SK-N-SH treated with all-trans-retinoic acid at 6 μM for 48 hours (cell line): ENCODE results near the gene TBC1D9B.
A peak's percentile ranks its signal among the peaks of the same experiment; 100 is the strongest.

ENCODE experiments used
- ATAC-seq: fragments of 200-7000 bp; cut with Tn5 transposase; 3 replicates; pipeline ENCODE4 v1.9.1; 2020; ENCODE audit warnings: mild to moderate bottlenecking, moderate library complexity
- ARNTL ChIP-seq: fragments of 450-650 bp; formaldehyde crosslinking; IDR thresholded peaks from 2 replicates; pipeline ENCODE4 v1.5.0; 2020; ENCODE audit warnings: low read depth, mild to moderate bottlenecking, moderate library complexity, borderline replicate concordance
- BACH2 ChIP-seq: fragments of 250-450 bp; sonication (Bioruptor Pico); IDR thresholded peaks from 2 replicates; pipeline ENCODE4 v1.9.0; 2021; ENCODE audit warnings: mild to moderate bottlenecking, borderline replicate concordance
- CSDC2 ChIP-seq: fragments of 250-450 bp; sonication (Bioruptor Pico); IDR thresholded peaks from 2 replicates; pipeline ENCODE4 v1.5.0; 2020; ENCODE audit warnings: mild to moderate bottlenecking, moderate library complexity
- ESRRG ChIP-seq: fragments of 250-450 bp; sonication (Bioruptor Pico); IDR thresholded peaks from 2 replicates; pipeline ENCODE4 v1.6.1; 2021; ENCODE audit warnings: mild to moderate bottlenecking
- GLIS3 ChIP-seq: fragments of 250-450 bp; sonication (Bioruptor Pico); IDR thresholded peaks from 2 replicates; pipeline ENCODE4 v1.5.0; 2020; ENCODE audit warnings: mild to moderate bottlenecking, moderate library complexity
- ISL1 ChIP-seq: fragments of 250-450 bp; sonication (Bioruptor Pico); IDR thresholded peaks from 2 replicates; pipeline ENCODE4 v2.1.2; 2022; ENCODE audit warnings: mild to moderate bottlenecking, moderate library complexity
- OSR1 ChIP-seq: fragments of 250-450 bp; sonication (Bioruptor Pico); IDR thresholded peaks from 2 replicates; pipeline ENCODE4 v1.8.0; 2022; ENCODE audit warnings: moderate library complexity, mild to moderate bottlenecking, inconsistent platforms
- RARB ChIP-seq: fragments of 250-450 bp; sonication (Bioruptor Pico); IDR thresholded peaks from 2 replicates; pipeline ENCODE4 v1.8.0; 2021; ENCODE audit warnings: mild to moderate bottlenecking, moderate library complexity
- SNAI2 ChIP-seq: fragments of 250-450 bp; sonication (Bioruptor Pico); IDR thresholded peaks from 2 replicates; pipeline ENCODE4 v1.5.0; 2020; ENCODE audit warnings: mild to moderate bottlenecking, moderate library complexity
- TCF4 ChIP-seq: fragments of 250-450 bp; sonication (Bioruptor Pico); IDR thresholded peaks from 2 replicates; pipeline ENCODE4 v1.8.0; 2021; ENCODE audit warnings: mild to moderate bottlenecking, moderate library complexity, borderline replicate concordance
- TOX ChIP-seq: fragments of 250-450 bp; sonication (Bioruptor Pico); IDR thresholded peaks from 2 replicates; pipeline ENCODE4 v1.8.0; 2021; ENCODE audit warnings: mild to moderate bottlenecking, moderate library complexity, borderline replicate concordance
- ZC3H10 ChIP-seq: fragments of 250-450 bp; sonication (Bioruptor Pico); IDR thresholded peaks from 2 replicates; pipeline ENCODE4 v1.5.1; 2021; ENCODE audit warnings: mild to moderate bottlenecking, moderate library complexity
- ZFP3 ChIP-seq: fragments of 250-450 bp; sonication (Bioruptor Pico); IDR thresholded peaks from 2 replicates; pipeline ENCODE4 v1.5.0; 2020; ENCODE audit warnings: mild to moderate bottlenecking, moderate library complexity
- ZNF565 ChIP-seq: fragments of 450-650 bp; formaldehyde crosslinking; conservative IDR thresholded peaks from 2 replicates; pipeline ENCODE4 v1.5.0; 2020; ENCODE audit warnings: low read depth, mild to moderate bottlenecking, moderate library complexity
- ZNF70 ChIP-seq: fragments of 450-650 bp; formaldehyde crosslinking; IDR thresholded peaks from 2 replicates; pipeline ENCODE4 v1.5.0; 2020; ENCODE audit warnings: mild to moderate bottlenecking, moderate library complexity
- ZNF8 ChIP-seq: fragments of 450-650 bp; formaldehyde crosslinking; IDR thresholded peaks from 2 replicates; pipeline ENCODE4 v1.5.0; 2020; ENCODE audit warnings: mild to moderate bottlenecking, moderate library complexity
- TF ChIP-seq, protein P1 (sequence below): fragments of 250-450 bp; sonication (Bioruptor Pico); IDR thresholded peaks from 2 replicates; pipeline ENCODE4 v1.5.1; 2020; ENCODE audit warnings: low read depth, mild to moderate bottlenecking, moderate library complexity
- TF ChIP-seq, protein P2 (sequence below): fragments of 250-450 bp; sonication (Bioruptor Pico); IDR thresholded peaks from 2 replicates; pipeline ENCODE4 v1.8.0; 2020; ENCODE audit warnings: mild to moderate bottlenecking, moderate library complexity, borderline replicate concordance
- TF ChIP-seq, protein P3 (sequence below): fragments of 250-450 bp; sonication (Bioruptor Pico); IDR thresholded peaks from 2 replicates; pipeline ENCODE4 v1.8.0; 2021; ENCODE audit warnings: low read depth, mild to moderate bottlenecking, moderate library complexity, borderline replicate concordance
- TF ChIP-seq, protein P4 (sequence below): fragments of 250-450 bp; sonication (Bioruptor Pico); IDR thresholded peaks from 2 replicates; pipeline ENCODE4 v1.5.0; 2020; ENCODE audit warnings: mild to moderate bottlenecking, moderate library complexity

Gene TBC1D9B

DNA sequence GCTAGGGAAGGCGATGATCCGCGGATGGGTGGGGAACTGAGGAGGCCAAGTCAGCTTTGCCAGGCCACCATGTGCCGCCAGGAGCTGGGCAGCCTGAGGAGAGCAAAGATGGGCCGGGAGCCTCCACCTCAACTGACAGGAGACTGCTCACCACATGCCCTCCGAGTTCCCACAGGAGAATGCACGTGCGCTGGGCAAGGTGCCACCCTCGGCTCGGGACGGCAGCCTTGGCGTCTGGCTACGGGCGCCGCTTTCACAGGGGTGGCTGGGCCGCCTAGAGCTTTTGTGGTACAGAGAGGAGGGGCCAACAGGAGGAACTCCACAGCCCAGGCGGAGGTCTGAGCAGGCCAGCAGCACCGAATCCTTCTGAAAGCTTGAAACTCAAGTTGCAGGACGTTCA is 5.3 kb upstream of the TBC1D9B start:
- no peak for TF ChIP-seq CSDC2 (CRISPR knock-in tag)
- no peak for ATAC-seq

DNA sequence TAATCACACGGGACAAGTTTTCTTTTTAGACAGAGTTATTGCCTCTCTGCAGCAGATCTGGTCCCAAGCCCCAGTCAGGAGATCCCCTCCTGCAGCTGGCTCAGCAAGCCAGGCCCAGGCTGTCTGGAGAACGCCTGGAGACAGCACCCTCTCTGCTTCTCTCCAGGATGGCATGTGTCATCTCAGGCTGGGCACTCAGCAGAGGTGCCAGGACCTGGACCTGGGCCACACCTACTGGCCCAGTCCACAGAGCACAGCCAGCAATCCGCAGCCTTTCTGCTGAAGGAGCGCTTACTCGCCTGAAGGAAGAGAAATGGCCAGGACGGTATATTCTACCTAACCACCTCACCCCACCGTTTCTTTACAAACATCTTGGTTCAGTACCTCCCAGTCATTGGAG is 4.7 kb upstream of the TBC1D9B start:
- no peak for ATAC-seq
- TF ChIP-seq ESRRG (no peak), ISL1 (CRISPR knock-in tag) (no peak), OSR1 (CRISPR knock-in tag) (no peak)
- TF ChIP-seq, protein P1, sequence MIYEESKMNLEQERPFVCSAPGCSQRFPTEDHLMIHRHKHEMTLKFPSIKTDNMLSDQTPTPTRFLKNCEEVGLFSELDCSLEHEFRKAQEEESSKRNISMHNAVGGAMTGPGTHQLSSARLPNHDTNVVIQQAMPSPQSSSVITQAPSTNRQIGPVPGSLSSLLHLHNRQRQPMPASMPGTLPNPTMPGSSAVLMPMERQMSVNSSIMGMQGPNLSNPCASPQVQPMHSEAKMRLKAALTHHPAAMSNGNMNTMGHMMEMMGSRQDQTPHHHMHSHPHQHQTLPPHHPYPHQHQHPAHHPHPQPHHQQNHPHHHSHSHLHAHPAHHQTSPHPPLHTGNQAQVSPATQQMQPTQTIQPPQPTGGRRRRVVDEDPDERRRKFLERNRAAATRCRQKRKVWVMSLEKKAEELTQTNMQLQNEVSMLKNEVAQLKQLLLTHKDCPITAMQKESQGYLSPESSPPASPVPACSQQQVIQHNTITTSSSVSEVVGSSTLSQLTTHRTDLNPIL (CRISPR knock-in tag): no peak

DNA sequence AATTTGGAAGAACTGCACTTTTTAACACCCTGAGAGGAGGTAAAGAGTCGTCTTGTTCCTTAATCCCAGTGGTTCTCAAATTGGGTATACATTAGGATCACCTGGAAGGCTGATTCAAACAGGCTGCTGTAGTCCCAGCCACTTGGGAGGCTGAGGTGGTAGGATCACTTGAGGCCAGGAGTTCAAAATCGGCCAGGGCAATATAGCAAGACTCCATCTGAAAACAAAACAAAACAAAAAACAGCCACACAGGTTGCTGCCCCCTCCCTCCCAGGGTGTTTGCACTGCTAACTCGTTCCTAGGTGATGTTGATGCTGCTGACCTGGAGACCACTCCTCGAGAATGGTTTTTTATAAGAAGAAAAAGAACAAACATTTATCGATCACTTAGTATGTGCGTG is 1.5 kb upstream of the TBC1D9B start:
- TF ChIP-seq, protein P2, sequence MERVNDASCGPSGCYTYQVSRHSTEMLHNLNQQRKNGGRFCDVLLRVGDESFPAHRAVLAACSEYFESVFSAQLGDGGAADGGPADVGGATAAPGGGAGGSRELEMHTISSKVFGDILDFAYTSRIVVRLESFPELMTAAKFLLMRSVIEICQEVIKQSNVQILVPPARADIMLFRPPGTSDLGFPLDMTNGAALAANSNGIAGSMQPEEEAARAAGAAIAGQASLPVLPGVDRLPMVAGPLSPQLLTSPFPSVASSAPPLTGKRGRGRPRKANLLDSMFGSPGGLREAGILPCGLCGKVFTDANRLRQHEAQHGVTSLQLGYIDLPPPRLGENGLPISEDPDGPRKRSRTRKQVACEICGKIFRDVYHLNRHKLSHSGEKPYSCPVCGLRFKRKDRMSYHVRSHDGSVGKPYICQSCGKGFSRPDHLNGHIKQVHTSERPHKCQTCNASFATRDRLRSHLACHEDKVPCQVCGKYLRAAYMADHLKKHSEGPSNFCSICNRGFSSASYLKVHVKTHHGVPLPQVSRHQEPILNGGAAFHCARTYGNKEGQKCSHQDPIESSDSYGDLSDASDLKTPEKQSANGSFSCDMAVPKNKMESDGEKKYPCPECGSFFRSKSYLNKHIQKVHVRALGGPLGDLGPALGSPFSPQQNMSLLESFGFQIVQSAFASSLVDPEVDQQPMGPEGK: no peak
- TF ChIP-seq BACH2 (CRISPR knock-in tag) (no peak), SNAI2 (no peak), OSR1 (CRISPR knock-in tag) (no peak), TOX (no peak), TCF4 (no peak), ARNTL (CRISPR knock-in tag) (no peak), ZC3H10 (CRISPR knock-in tag) (no peak), RARB (no peak)
- ATAC-seq: no peak

DNA sequence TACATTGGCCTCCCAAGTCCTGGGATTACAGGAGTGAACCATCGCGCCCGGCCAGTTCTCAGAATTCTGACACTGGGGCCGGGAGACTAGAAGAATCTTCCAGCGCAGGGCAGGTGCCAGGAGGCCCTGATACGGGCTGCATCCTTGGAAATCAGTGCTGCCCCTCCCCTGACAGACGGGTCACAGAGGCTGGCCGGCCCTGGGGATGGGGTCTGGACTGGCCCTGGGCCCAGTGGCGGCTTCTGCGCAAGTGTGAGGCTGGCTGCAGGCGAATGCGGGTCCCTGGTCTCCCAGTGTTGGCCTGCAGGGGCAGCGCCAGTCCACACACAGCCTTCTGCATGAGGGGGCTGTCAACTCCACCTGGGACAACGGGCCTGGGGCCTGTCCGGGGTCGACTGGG is 831 bp upstream of the TBC1D9B start:
- ATAC-seq: peak; percentile 15; the same call in 2 of the 3 replicates
- no peak for TF ChIP-seq RARB
- TF ChIP-seq ZC3H10 (CRISPR knock-in tag): no peak
- TF ChIP-seq, protein P1 (CRISPR knock-in tag): no peak
- TF ChIP-seq ESRRG: no peak
- TF ChIP-seq GLIS3 (CRISPR knock-in tag): no peak
- no peak for TF ChIP-seq ZNF8 (CRISPR knock-in tag)
- no peak for TF ChIP-seq TCF4
- no peak for TF ChIP-seq TOX
- TF ChIP-seq ARNTL (CRISPR knock-in tag): no peak
- TF ChIP-seq, protein P2: no peak
- TF ChIP-seq CSDC2 (CRISPR knock-in tag): no peak
- TF ChIP-seq ZNF70 (CRISPR knock-in tag): no peak
- TF ChIP-seq, protein P3, sequence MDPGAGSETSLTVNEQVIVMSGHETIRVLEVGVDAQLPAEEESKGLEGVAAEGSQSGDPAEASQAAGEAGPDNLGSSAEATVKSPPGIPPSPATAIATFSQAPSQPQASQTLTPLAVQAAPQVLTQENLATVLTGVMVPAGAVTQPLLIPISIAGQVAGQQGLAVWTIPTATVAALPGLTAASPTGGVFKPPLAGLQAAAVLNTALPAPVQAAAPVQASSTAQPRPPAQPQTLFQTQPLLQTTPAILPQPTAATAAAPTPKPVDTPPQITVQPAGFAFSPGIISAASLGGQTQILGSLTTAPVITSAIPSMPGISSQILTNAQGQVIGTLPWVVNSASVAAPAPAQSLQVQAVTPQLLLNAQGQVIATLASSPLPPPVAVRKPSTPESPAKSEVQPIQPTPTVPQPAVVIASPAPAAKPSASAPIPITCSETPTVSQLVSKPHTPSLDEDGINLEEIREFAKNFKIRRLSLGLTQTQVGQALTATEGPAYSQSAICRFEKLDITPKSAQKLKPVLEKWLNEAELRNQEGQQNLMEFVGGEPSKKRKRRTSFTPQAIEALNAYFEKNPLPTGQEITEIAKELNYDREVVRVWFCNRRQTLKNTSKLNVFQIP (CRISPR knock-in tag): no peak
- TF ChIP-seq, all 23 proteins: peak for 0

DNA sequence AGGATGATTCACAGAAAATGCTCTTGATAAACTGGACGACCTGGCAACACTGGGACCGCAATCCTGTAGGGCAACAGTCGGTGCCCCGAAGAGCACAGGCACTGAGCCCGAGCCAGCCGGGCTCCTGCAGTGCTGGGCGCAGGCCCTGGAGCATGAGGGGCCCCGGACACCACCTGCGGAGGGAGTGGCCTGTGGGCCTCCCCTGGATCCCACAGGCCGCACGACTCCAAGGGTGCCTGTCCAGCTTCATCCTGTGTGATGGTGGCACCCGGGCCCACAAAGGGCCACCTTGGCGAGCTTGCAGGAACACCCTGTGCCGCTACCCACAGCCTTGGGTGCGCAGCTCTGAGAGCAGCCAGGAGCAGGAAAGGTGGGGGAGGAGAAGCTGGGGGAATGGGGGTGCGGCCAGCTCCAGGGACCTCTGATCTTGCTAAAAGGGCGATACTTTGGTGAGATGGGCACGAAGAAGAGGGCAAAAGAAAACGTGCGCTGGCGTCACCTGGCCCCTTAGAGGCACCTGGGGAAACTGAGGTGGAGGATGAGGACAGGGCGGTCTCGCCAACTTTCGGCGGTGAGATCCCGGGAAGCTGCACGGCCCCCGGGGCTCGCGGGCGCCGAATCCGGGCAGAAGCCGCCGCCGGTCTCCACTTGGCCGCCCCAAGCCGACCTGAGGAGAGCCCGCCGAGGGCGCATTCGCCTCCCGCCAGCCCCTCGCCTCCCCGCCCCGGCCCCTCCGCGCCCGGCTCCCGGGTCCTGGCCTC is 722 bp downstream of the TBC1D9B start:
- ATAC-seq: peak; percentile 48
- TF ChIP-seq, protein P4, sequence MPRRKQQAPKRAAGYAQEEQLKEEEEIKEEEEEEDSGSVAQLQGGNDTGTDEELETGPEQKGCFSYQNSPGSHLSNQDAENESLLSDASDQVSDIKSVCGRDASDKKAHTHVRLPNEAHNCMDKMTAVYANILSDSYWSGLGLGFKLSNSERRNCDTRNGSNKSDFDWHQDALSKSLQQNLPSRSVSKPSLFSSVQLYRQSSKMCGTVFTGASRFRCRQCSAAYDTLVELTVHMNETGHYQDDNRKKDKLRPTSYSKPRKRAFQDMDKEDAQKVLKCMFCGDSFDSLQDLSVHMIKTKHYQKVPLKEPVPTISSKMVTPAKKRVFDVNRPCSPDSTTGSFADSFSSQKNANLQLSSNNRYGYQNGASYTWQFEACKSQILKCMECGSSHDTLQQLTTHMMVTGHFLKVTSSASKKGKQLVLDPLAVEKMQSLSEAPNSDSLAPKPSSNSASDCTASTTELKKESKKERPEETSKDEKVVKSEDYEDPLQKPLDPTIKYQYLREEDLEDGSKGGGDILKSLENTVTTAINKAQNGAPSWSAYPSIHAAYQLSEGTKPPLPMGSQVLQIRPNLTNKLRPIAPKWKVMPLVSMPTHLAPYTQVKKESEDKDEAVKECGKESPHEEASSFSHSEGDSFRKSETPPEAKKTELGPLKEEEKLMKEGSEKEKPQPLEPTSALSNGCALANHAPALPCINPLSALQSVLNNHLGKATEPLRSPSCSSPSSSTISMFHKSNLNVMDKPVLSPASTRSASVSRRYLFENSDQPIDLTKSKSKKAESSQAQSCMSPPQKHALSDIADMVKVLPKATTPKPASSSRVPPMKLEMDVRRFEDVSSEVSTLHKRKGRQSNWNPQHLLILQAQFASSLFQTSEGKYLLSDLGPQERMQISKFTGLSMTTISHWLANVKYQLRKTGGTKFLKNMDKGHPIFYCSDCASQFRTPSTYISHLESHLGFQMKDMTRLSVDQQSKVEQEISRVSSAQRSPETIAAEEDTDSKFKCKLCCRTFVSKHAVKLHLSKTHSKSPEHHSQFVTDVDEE (CRISPR knock-in tag): no peak
- TF ChIP-seq ZNF70 (CRISPR knock-in tag) (no peak), ZNF565 (CRISPR knock-in tag) (no peak), ZFP3 (CRISPR knock-in tag) (no peak), ZC3H10 (CRISPR knock-in tag) (no peak), TCF4 (no peak), TOX (no peak), CSDC2 (CRISPR knock-in tag) (no peak), ESRRG (no peak), ISL1 (CRISPR knock-in tag) (no peak)
- TF ChIP-seq, protein P1 (CRISPR knock-in tag): no peak
